ENCODE data around the gene TOP3A. TPM values are rescaled to one million over a fixed set of nuclear protein-coding genes. Genes with fewer than 3 reads are reported as not detected.
A peak's percentile ranks its signal among the peaks of the same experiment; 100 is the strongest.

TOP3A gene
- 10 to 100 TPM; 60.4 to 67.4 TPM for total RNA-seq
- 31.5 TPM for polyA plus RNA-seq (2013, experiment 1 of 2)
- 32.0 TPM for polyA plus RNA-seq (2013, experiment 2 of 2)
- long read RNA-seq, experiment 1, full-length matches to known transcripts: 2 of 8 reads
- long read RNA-seq, experiment 1, partial matches to known transcripts: 3 of 8 reads
- long read RNA-seq, experiment 1, other reads (novel, unspliced or antisense): 3 of 8 reads
- long read RNA-seq, experiment 2, full-length matches to known transcripts: 24 of 34 reads
- long read RNA-seq, experiment 2, partial matches to known transcripts: 4 of 34 reads
- long read RNA-seq, experiment 2, other reads (novel, unspliced or antisense): 6 of 34 reads
- long read RNA-seq, experiment 3, full-length matches to known transcripts: 169 of 224 reads
- long read RNA-seq, experiment 3, partial matches to known transcripts: 16 of 224 reads
- long read RNA-seq, experiment 3, other reads (novel, unspliced or antisense): 39 of 224 reads
- long read RNA-seq, experiment 4, partial matches to known transcripts: 0 of 4 reads
- long read RNA-seq, experiment 4, other reads (novel, unspliced or antisense): 3 of 4 reads

GRCh38 chr17:18314731-18315561 lies at the start of gene TOP3A, which contains the start of gene SMCR8:
TOP3A (minus strand) TSS chr17:18314994; CDS start chr17:18314778, 216 bp downstream.
SMCR8 (plus strand) TSS chr17:18315293; CDS start chr17:18315790, 497 bp downstream.
- Mint-ChIP-seq H3K4me3 (peak within 1 kb of the TSS; percentile 88), H3K9me3 (no peaks in the 10 kb centered on the region), H3K27ac (peak within 1 kb of the TSS; percentile 98), H3K27me3 (ENCODE audit: insufficient read depth) (no peaks in the 10 kb centered on the region), H3K36me3 (ENCODE audit: low read depth) (peaks cover 41% of the 10 kb centered on the region), H3K4me1 (peaks cover 48% of the 10 kb centered on the region)
- Histone ChIP-seq H3K36me3 (ENCODE audit: control insufficient read depth, insufficient read depth, low read length) (peaks cover 48% of the 10 kb centered on the region), H3K27ac (ENCODE audit: low read depth, low read length) (peak within 1 kb of the TSS; percentile 89), H3K4me3 (ENCODE audit: low read length) (peak within 1 kb of the TSS; percentile 96), H3K27me3 (ENCODE audit: control insufficient read depth, insufficient read depth, low read length, poor library complexity, severe bottlenecking) (no peaks in the 10 kb centered on the region), H3K9ac (ENCODE audit: extremely low read depth, low read length, poor library complexity, severe bottlenecking) (peak within 1 kb of the TSS; percentile 97), H3K9me3 (ENCODE audit: control insufficient read depth, low read length) (no peaks in the 10 kb centered on the region), H3K4me1 (ENCODE audit: control insufficient read depth, insufficient read depth, low read length) (peaks cover 17% of the 10 kb centered on the region)
- peak; percentile 100 for DNase-seq
- no peak for TF ChIP-seq CTCF (conservative IDR thresholded peaks at IDR 0.05)
- WGBS, 2 experiments (ENCODE audit: insufficient coverage in 1 of 2, insufficient read length in 1 of 2): 0% methylated on average over 53 to 78 of the region's 78 CpGs

GRCh38 chr17:18364166-18364565 lies 49.4 kb upstream of the TOP3A start:
- H3K4me1 Mint-ChIP-seq: peaks cover 11% of the 10 kb centered on the region
- H3K27me3 ChIP-seq (ENCODE audit: control insufficient read depth, insufficient read depth, low read length, poor library complexity, severe bottlenecking): no peaks in the 10 kb centered on the region
- no peak overlapping the region for H3K4me3 Mint-ChIP-seq
- TF ChIP-seq CTCF (conservative IDR thresholded peaks at IDR 0.05): no peak
- DNase-seq: no peak
- 89 to 100% methylated on average over 3 to 4 of the region's 6 CpGs for WGBS, 2 experiments (ENCODE audit: insufficient coverage in 1 of 2, insufficient read length in 1 of 2)
- no peaks in the 10 kb centered on the region for H3K9me3 Mint-ChIP-seq
- H3K9ac ChIP-seq (ENCODE audit: extremely low read depth, low read length, poor library complexity, severe bottlenecking): no peak overlapping the region
- H3K36me3 Mint-ChIP-seq (ENCODE audit: low read depth): peaks cover 11% of the 10 kb centered on the region
- no peak overlapping the region for H3K27ac ChIP-seq (ENCODE audit: low read depth, low read length)
- H3K27ac Mint-ChIP-seq: no peak overlapping the region
- H3K27me3 Mint-ChIP-seq (ENCODE audit: insufficient read depth): no peaks in the 10 kb centered on the region
- no peaks in the 10 kb centered on the region for H3K4me1 ChIP-seq (ENCODE audit: control insufficient read depth, insufficient read depth, low read length)
- peaks cover 3% of the 10 kb centered on the region for H3K36me3 ChIP-seq (ENCODE audit: control insufficient read depth, insufficient read depth, low read length)
- no peaks in the 10 kb centered on the region for H3K9me3 ChIP-seq (ENCODE audit: control insufficient read depth, low read length)
- H3K4me3 ChIP-seq (ENCODE audit: low read length): no peak overlapping the region

Measured in endodermal cell (in vitro differentiated cells).